Endothelial cell (in vitro differentiated cells): Measurements from ENCODE around the gene RASA3. TPM values are rescaled to one million over a fixed set of nuclear protein-coding genes. Genes with fewer than 3 reads are reported as not detected.
"Not testable (repeated sequence)": the region's sequence is repeated elsewhere in the genome, so short reads cannot be mapped to it uniquely, and the experiment has no call there.

Experiments used
- DNase-seq: peaks from one replicate; pipeline ENCODE4 v3.0.0; 2021; ENCODE audit warnings: low spot score
- H3K27ac Mint-ChIP-seq: one replicate; pipeline ENCODE4 v1.8.0; 2021; ENCODE audit warnings: mixed read lengths, inconsistent platforms; ENCODE audit not compliant: unreplicated experiment
- H3K27me3 Mint-ChIP-seq: one replicate; pipeline ENCODE4 v1.8.0; 2021; ENCODE audit warnings: mild to moderate bottlenecking, moderate library complexity, mixed read lengths, inconsistent platforms; ENCODE audit not compliant: unreplicated experiment
- H3K36me3 Mint-ChIP-seq: one replicate; pipeline ENCODE4 v1.8.0; 2021; ENCODE audit warnings: mild to moderate bottlenecking, low read depth, mixed read lengths, inconsistent platforms; ENCODE audit not compliant: unreplicated experiment
- H3K4me1 Mint-ChIP-seq: one replicate; pipeline ENCODE4 v1.8.0; 2021; ENCODE audit warnings: mild to moderate bottlenecking, mixed read lengths, inconsistent platforms; ENCODE audit not compliant: unreplicated experiment
- H3K4me3 Mint-ChIP-seq: one replicate; pipeline ENCODE4 v1.8.0; 2021; ENCODE audit warnings: mild to moderate bottlenecking, mixed read lengths, inconsistent platforms; ENCODE audit not compliant: unreplicated experiment
- H3K9me3 Mint-ChIP-seq: one replicate; pipeline ENCODE4 v1.8.0; 2021; ENCODE audit warnings: mixed read lengths, inconsistent platforms; ENCODE audit not compliant: unreplicated experiment
- CTCF ChIP-seq: fragments of 200-600 bp; sonication (generic); IDR thresholded peaks from one replicate; pipeline ENCODE4 v1.5.0; 2021; ENCODE audit warnings: antibody characterized with exemption; ENCODE audit not compliant: unreplicated experiment
- total RNA-seq: library from RNA; stranded (reverse); fragmentation: NEBNext Ultra II Directional; extraction: Animal tissue kit (Norgen Biotek cat#: 25700); gene quantifications from one replicate; pipeline ENCODE4 v1.2.1, GENCODE V29; 2021; ENCODE audit not compliant: unreplicated experiment

The RASA3 gene
- total RNA-seq, 1 donor from 2014 or later, result 34.0 TPM

- Mint-ChIP-seq H3K4me3 (no peak overlapping the region), H3K9me3 (no peaks in the 10 kb centered on the region), H3K27me3 (peaks cover 6% of the 10 kb centered on the region), H3K36me3 (peaks cover 32% of the 10 kb centered on the region), H3K4me1 (peaks cover 15% of the 10 kb centered on the region), H3K27ac (peak overlapping the region; percentile 78)
- no peak for TF ChIP-seq CTCF
- no peak for DNase-seq
These were observed 55.1 kb downstream of the RASA3 start for GRCh38 chr13:114077099-114077932.

DNA sequence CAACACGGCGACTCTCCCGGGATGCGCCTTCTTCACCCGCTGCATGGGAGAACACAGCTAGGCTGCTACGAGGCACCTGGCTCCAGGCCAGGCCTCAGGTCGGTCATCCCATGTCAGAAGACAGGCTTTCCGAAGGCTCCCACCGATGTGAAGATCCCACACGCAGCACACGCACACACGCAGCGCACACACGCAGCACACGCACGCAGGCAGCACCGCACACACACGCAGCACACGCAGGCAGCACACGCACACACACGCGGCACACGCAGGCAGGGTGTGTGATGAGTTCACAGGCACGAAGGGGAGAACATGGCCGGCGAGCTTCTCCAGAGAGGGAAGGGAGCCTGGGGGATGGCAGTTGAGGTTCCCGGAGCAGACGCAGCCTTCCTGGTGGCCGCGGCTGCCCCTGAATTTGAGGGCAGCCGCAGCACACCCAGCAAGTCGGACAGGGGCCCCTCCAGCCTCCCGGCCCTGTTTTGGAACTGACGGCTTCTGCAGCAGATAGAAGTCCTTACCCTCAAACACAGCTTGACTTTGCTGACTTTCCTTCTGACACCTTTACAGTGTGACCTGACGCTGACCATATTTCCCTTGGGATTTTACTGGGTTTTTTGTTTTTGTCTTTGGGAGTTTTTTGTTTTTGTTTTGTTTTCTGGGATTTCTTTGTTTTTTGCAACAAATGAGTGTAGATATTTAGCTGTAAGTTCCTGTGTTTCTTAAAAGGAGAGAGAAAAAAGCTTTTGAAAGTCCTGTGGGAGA lies 55.9 kb downstream of the RASA3 start:
- Mint-ChIP-seq H3K27me3 (peaks cover 11% of the 10 kb centered on the region), H3K4me1 (peaks cover 22% of the 10 kb centered on the region), H3K4me3 (peak overlapping the region; percentile 28), H3K36me3 (peaks cover 38% of the 10 kb centered on the region), H3K9me3 (no peaks in the 10 kb centered on the region), H3K27ac (peak overlapping the region; percentile 68)
- no peak for DNase-seq
- TF ChIP-seq CTCF, result no peak

DNA sequence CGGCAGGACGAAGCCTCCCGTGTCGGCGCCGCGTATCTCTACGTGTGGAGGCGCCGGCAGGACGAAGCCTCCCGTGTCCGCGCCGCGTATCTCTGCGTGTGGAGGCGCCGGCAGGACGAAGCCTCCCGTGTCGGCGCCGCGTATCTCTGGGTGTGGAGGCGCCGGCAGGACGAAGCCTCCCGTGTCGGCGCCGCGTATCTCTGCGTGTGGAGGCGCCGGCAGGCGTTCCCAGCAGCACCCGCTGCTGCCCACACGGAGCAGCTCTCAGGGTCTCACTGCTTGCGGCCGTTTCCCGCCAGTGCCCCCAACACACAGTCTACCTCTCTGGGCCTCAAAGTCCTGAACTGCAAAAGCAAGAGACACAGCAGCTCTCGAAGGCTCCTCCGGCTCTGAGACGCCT lies 56.6 kb downstream of the RASA3 start:
- not testable (repeated sequence) for DNase-seq, H3K9me3 Mint-ChIP-seq, H3K27me3 Mint-ChIP-seq, H3K27ac Mint-ChIP-seq
- peak overlapping the region; percentile 28 for H3K4me3 Mint-ChIP-seq
- peaks cover 41% of the 10 kb centered on the region for H3K36me3 Mint-ChIP-seq
- H3K4me1 Mint-ChIP-seq, result peaks cover 25% of the 10 kb centered on the region

GRCh38 chr13:114074671-114075315 lies 57.6 kb downstream of the RASA3 start:
- Mint-ChIP-seq H3K9me3 (no peaks in the 10 kb centered on the region), H3K27me3 (peaks cover 8% of the 10 kb centered on the region), H3K36me3 (peaks cover 42% of the 10 kb centered on the region), H3K4me3 (no peak overlapping the region), H3K27ac (no peak overlapping the region), H3K4me1 (peaks cover 25% of the 10 kb centered on the region)
- no peak for DNase-seq
- TF ChIP-seq CTCF, result no peak

- Mint-ChIP-seq H3K27ac (peak overlapping the region; percentile 50), H3K4me3 (peak overlapping the region; percentile 43), H3K27me3 (peaks cover 8% of the 10 kb centered on the region), H3K4me1 (peaks cover 27% of the 10 kb centered on the region), H3K9me3 (no peaks in the 10 kb centered on the region), H3K36me3 (peaks cover 42% of the 10 kb centered on the region)
- TF ChIP-seq CTCF, result no peak
- no peak for DNase-seq
These were observed 58.4 kb downstream of the RASA3 start for GRCh38 chr13:114073881-114074612.
